ENCODE data around the gene SFMBT2.

SFMBT2 gene

GRCh38 chr10:7335977-7336376 lies 74.9 kb downstream of the SFMBT2 start:
- H3K9me3 ChIP-seq (ENCODE audit: control insufficient read depth in 2 of 2, low read length in 2 of 2) = peaks cover 0 to 3% of the 10 kb centered on the region in 2 donors
- H3K27ac ChIP-seq (ENCODE audit: low read depth in 2 of 2, low read length in 2 of 2) = no peak overlapping the region
- no peaks in the 10 kb centered on the region for H3K36me3 ChIP-seq (ENCODE audit: control insufficient read depth in 2 of 2, insufficient read depth in 2 of 2, low read length in 2 of 2)
- no peak overlapping the region for H3K4me3 ChIP-seq (ENCODE audit: low read length in 2 of 2)
- no peaks in the 10 kb centered on the region for H3K27me3 ChIP-seq (ENCODE audit: control insufficient read depth in 2 of 2, insufficient read depth in 2 of 2, low read length in 2 of 2)
- H3K9ac ChIP-seq (ENCODE audit: low read depth in 1 of 2, low read length in 2 of 2) = no peak overlapping the region
- no peaks in the 10 kb centered on the region for H3K4me1 ChIP-seq (ENCODE audit: control insufficient read depth in 2 of 2, insufficient read depth in 2 of 2, low read length in 2 of 2)

- H3K27me3 ChIP-seq (ENCODE audit: control insufficient read depth in 2 of 2, insufficient read depth in 2 of 2, low read length in 2 of 2) = no peaks in the 10 kb centered on the region
- no peaks in the 10 kb centered on the region for H3K4me1 ChIP-seq (ENCODE audit: control insufficient read depth in 2 of 2, insufficient read depth in 2 of 2, low read length in 2 of 2)
- H3K4me3 ChIP-seq (ENCODE audit: low read length in 2 of 2) = no peak overlapping the region
- H3K9me3 ChIP-seq (ENCODE audit: control insufficient read depth in 2 of 2, low read length in 2 of 2) = peaks cover 0 to 3% of the 10 kb centered on the region in 2 donors
- no peak overlapping the region for H3K27ac ChIP-seq (ENCODE audit: low read depth in 2 of 2, low read length in 2 of 2)
- H3K36me3 ChIP-seq (ENCODE audit: control insufficient read depth in 2 of 2, insufficient read depth in 2 of 2, low read length in 2 of 2) = no peaks in the 10 kb centered on the region
- H3K9ac ChIP-seq (ENCODE audit: low read depth in 1 of 2, low read length in 2 of 2) = no peak overlapping the region
These were observed 76.2 kb downstream of the SFMBT2 start for GRCh38 chr10:7334642-7334964.

GRCh38 chr10:7333961-7334641 lies 76.7 kb downstream of the SFMBT2 start:
- Histone ChIP-seq H3K36me3 (ENCODE audit: control insufficient read depth in 2 of 2, insufficient read depth in 2 of 2, low read length in 2 of 2) (no peaks in the 10 kb centered on the region), H3K27ac (ENCODE audit: low read depth in 2 of 2, low read length in 2 of 2) (no peak overlapping the region), H3K9ac (ENCODE audit: low read depth in 1 of 2, low read length in 2 of 2) (no peak overlapping the region), H3K9me3 (ENCODE audit: control insufficient read depth in 2 of 2, low read length in 2 of 2) (peaks cover 0 to 5% of the 10 kb centered on the region in 2 donors), H3K4me1 (ENCODE audit: control insufficient read depth in 2 of 2, insufficient read depth in 2 of 2, low read length in 2 of 2) (no peaks in the 10 kb centered on the region), H3K27me3 (ENCODE audit: control insufficient read depth in 2 of 2, insufficient read depth in 2 of 2, low read length in 2 of 2) (no peaks in the 10 kb centered on the region), H3K4me3 (ENCODE audit: low read length in 2 of 2) (no peak overlapping the region)

DNA sequence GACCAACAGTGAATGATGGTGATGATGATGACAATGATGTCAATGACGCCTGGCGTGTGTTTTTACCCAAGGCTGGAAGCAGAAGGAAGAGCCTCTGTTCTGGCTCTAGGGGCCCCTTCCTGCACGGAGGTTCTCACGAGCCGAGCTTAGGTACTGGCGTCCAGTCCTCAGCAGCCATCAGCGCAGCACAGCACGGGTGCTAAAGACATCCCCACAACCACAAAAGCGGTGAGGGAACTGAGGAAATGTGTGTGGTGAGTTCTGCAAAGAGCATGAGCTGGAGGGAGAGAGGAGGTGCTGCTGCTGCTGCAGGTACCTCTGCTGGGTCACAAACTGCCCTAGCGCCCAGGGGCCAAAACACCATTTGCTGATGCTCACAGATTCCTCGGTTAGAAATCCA lies 81.6 kb downstream of the SFMBT2 start:
- Histone ChIP-seq H3K9ac (ENCODE audit: low read depth in 1 of 2, low read length in 2 of 2) (no peak overlapping the region), H3K36me3 (ENCODE audit: control insufficient read depth in 2 of 2, insufficient read depth in 2 of 2, low read length in 2 of 2) (no peaks in the 10 kb centered on the region), H3K27ac (ENCODE audit: low read depth in 2 of 2, low read length in 2 of 2) (no peak overlapping the region)

DNA sequence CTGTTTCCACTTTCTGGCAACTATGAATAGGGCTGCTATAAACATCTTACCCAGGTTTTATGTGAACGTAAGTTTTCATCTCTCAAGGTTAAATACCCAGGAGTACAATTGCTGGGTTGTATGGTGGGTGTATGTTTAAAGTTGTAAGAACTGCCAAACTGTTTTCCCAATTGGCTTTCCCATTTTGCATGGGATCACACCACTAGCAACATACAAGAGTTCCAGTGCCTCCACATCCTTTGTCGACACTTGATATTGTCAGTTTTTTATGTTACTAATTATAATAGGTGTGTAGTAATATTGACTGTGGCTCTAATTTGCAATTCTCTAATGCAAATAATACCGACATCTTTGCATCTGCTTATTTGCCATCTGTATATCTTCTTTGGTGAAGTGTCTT lies 82.9 kb downstream of the SFMBT2 start:
- no peaks in the 10 kb centered on the region for H3K4me1 ChIP-seq (ENCODE audit: control insufficient read depth in 2 of 2, insufficient read depth in 2 of 2, low read length in 2 of 2)
- H3K27me3 ChIP-seq (ENCODE audit: control insufficient read depth in 2 of 2, insufficient read depth in 2 of 2, low read length in 2 of 2) = no peaks in the 10 kb centered on the region
- peaks cover 3 to 5% of the 10 kb centered on the region in 2 donors for H3K9me3 ChIP-seq (ENCODE audit: control insufficient read depth in 2 of 2, low read length in 2 of 2)
- H3K4me3 ChIP-seq (ENCODE audit: low read length in 2 of 2) = no peak overlapping the region
- H3K36me3 ChIP-seq (ENCODE audit: control insufficient read depth in 2 of 2, insufficient read depth in 2 of 2, low read length in 2 of 2) = no peaks in the 10 kb centered on the region
- no peak overlapping the region for H3K9ac ChIP-seq (ENCODE audit: low read depth in 1 of 2, low read length in 2 of 2)
- no peak overlapping the region for H3K27ac ChIP-seq (ENCODE audit: low read depth in 2 of 2, low read length in 2 of 2)

More for the DNA sequence above, 81.6 kb downstream of the SFMBT2 start:
- H3K27me3 ChIP-seq (ENCODE audit: control insufficient read depth in 2 of 2, insufficient read depth in 2 of 2, low read length in 2 of 2) = no peaks in the 10 kb centered on the region
- peaks cover 3 to 8% of the 10 kb centered on the region in 2 donors for H3K9me3 ChIP-seq (ENCODE audit: control insufficient read depth in 2 of 2, low read length in 2 of 2)
- no peak overlapping the region for H3K4me3 ChIP-seq (ENCODE audit: low read length in 2 of 2)
- no peaks in the 10 kb centered on the region for H3K4me1 ChIP-seq (ENCODE audit: control insufficient read depth in 2 of 2, insufficient read depth in 2 of 2, low read length in 2 of 2)

DNA sequence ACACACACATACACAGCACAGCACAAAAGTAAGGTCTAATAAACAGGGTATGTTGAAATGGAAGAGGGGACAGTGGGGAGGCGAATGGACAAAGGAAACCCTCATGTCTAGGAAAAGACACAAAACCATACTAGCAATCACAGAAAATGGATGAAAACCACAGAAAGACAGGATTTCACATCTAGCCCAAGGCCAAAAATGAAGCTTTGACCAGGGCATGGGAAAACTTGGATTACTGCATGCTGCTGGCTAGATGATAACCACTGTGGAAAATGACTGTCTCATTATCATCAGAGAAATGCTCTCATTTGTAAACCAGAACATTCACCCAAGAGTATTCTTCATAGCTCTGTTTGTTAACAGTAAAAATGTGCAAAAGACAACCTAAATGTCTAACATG lies 88.2 kb downstream of the SFMBT2 start:
- Histone ChIP-seq H3K27ac (ENCODE audit: low read depth in 2 of 2, low read length in 2 of 2) (no peak overlapping the region), H3K36me3 (ENCODE audit: control insufficient read depth in 2 of 2, insufficient read depth in 2 of 2, low read length in 2 of 2) (no peaks in the 10 kb centered on the region), H3K9ac (ENCODE audit: low read depth in 1 of 2, low read length in 2 of 2) (no peak overlapping the region), H3K4me3 (ENCODE audit: low read length in 2 of 2) (no peak overlapping the region), H3K9me3 (ENCODE audit: control insufficient read depth in 2 of 2, low read length in 2 of 2) (no peaks in the 10 kb centered on the region), H3K4me1 (ENCODE audit: control insufficient read depth in 2 of 2, insufficient read depth in 2 of 2, low read length in 2 of 2) (no peaks in the 10 kb centered on the region), H3K27me3 (ENCODE audit: control insufficient read depth in 2 of 2, insufficient read depth in 2 of 2, low read length in 2 of 2) (no peaks in the 10 kb centered on the region)

- Histone ChIP-seq H3K27ac (ENCODE audit: low read depth in 2 of 2, low read length in 2 of 2) (no peak overlapping the region), H3K4me3 (ENCODE audit: low read length in 2 of 2) (no peak overlapping the region), H3K36me3 (ENCODE audit: control insufficient read depth in 2 of 2, insufficient read depth in 2 of 2, low read length in 2 of 2) (no peaks in the 10 kb centered on the region), H3K27me3 (ENCODE audit: control insufficient read depth in 2 of 2, insufficient read depth in 2 of 2, low read length in 2 of 2) (no peaks in the 10 kb centered on the region), H3K9ac (ENCODE audit: low read depth in 1 of 2, low read length in 2 of 2) (no peak overlapping the region), H3K9me3 (ENCODE audit: control insufficient read depth in 2 of 2, low read length in 2 of 2) (no peaks in the 10 kb centered on the region), H3K4me1 (ENCODE audit: control insufficient read depth in 2 of 2, insufficient read depth in 2 of 2, low read length in 2 of 2) (no peaks in the 10 kb centered on the region)
These were observed 90.8 kb downstream of the SFMBT2 start for GRCh38 chr10:7320072-7320471.

DNA sequence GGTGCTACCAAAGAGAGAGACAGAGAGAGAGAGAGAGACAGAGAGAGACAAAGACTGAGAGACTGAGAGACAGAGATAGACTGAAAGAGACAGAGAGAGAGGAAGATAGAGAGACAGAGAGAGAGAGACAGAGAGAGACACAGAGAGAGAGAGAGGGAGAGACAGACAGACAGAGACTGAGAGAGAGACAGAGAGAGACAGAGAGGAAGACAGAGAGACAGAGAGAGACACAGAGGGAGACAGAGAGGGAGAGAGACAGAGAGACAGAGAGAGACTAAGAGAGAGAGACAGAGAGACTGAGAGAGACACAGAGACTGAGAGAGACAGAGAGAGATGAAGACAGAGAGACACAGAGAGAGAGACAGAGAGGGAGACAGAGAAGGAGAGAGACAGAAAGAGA lies 91.2 kb downstream of the SFMBT2 start:
- Histone ChIP-seq H3K9ac (ENCODE audit: low read depth in 1 of 2, low read length in 2 of 2) (no peak overlapping the region), H3K27ac (ENCODE audit: low read depth in 2 of 2, low read length in 2 of 2) (no peak overlapping the region), H3K9me3 (ENCODE audit: control insufficient read depth in 2 of 2, low read length in 2 of 2) (no peaks in the 10 kb centered on the region), H3K4me3 (ENCODE audit: low read length in 2 of 2) (no peak overlapping the region), H3K27me3 (ENCODE audit: control insufficient read depth in 2 of 2, insufficient read depth in 2 of 2, low read length in 2 of 2) (no peaks in the 10 kb centered on the region), H3K4me1 (ENCODE audit: control insufficient read depth in 2 of 2, insufficient read depth in 2 of 2, low read length in 2 of 2) (no peaks in the 10 kb centered on the region), H3K36me3 (ENCODE audit: control insufficient read depth in 2 of 2, insufficient read depth in 2 of 2, low read length in 2 of 2) (no peaks in the 10 kb centered on the region)

- no peaks in the 10 kb centered on the region for H3K27me3 ChIP-seq (ENCODE audit: control insufficient read depth in 2 of 2, insufficient read depth in 2 of 2, low read length in 2 of 2)
- H3K4me3 ChIP-seq (ENCODE audit: low read length in 2 of 2) = no peak overlapping the region
- H3K27ac ChIP-seq (ENCODE audit: low read depth in 2 of 2, low read length in 2 of 2) = no peak overlapping the region
- no peaks in the 10 kb centered on the region for H3K9me3 ChIP-seq (ENCODE audit: control insufficient read depth in 2 of 2, low read length in 2 of 2)
- H3K36me3 ChIP-seq (ENCODE audit: control insufficient read depth in 2 of 2, insufficient read depth in 2 of 2, low read length in 2 of 2) = no peaks in the 10 kb centered on the region
- no peaks in the 10 kb centered on the region for H3K4me1 ChIP-seq (ENCODE audit: control insufficient read depth in 2 of 2, insufficient read depth in 2 of 2, low read length in 2 of 2)
- H3K9ac ChIP-seq (ENCODE audit: low read depth in 1 of 2, low read length in 2 of 2) = no peak overlapping the region
These were observed 92.0 kb downstream of the SFMBT2 start for GRCh38 chr10:7318836-7319235.

DNA sequence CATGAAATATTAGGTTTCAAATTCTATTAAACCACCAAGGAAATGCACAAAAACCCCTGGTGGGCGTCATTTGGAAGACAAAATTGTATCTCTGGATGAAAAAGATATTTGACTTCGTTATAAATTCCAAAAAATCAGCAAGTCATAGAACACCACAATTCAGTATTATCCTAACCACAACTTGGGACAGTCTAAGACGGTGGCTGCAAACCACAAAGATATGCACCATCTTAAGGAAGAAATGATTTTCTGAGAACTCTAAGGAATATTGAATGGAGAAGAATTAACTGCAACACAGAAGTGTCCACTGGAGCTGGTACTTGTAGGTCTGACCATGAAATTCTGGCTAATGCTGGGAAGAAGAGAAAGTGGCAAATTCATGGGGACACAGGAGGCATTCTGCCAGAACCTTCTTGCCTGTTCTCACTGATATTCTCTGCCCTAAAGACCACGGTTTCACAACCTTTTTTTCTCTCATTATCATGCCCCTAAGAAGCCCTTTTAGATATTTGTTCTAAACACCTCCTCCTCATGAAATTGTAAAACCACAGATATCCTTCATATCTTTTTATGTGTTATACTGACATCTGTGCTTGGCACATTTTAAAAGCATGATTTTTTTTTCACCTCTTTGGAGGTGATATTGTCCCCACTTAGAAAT lies 92.9 kb downstream of the SFMBT2 start:
- H3K27me3 ChIP-seq (ENCODE audit: control insufficient read depth in 2 of 2, insufficient read depth in 2 of 2, low read length in 2 of 2) = no peaks in the 10 kb centered on the region
- no peaks in the 10 kb centered on the region for H3K36me3 ChIP-seq (ENCODE audit: control insufficient read depth in 2 of 2, insufficient read depth in 2 of 2, low read length in 2 of 2)
- no peak overlapping the region for H3K4me3 ChIP-seq (ENCODE audit: low read length in 2 of 2)
- H3K4me1 ChIP-seq (ENCODE audit: control insufficient read depth in 2 of 2, insufficient read depth in 2 of 2, low read length in 2 of 2) = no peaks in the 10 kb centered on the region
- no peak overlapping the region for H3K9ac ChIP-seq (ENCODE audit: low read depth in 1 of 2, low read length in 2 of 2)
- no peak overlapping the region for H3K27ac ChIP-seq (ENCODE audit: low read depth in 2 of 2, low read length in 2 of 2)
- H3K9me3 ChIP-seq (ENCODE audit: control insufficient read depth in 2 of 2, low read length in 2 of 2) = no peaks in the 10 kb centered on the region
